SK-N-MC (cell line): Measurements from ENCODE around the gene UBE2E2.

ENCODE experiments used
- DNase-seq: peaks from one replicate; pipeline ENCODE4 v3.0.0-alpha.2; 2011; ENCODE audit warnings: low read depth, low spot score
- H3K27ac ChIP-seq: fragments of 200-600 bp; sonication (generic); 2 replicates; pipeline ENCODE4 v1.5.1; 2016; ENCODE audit warnings: mixed run types
- H3K36me3 ChIP-seq: fragments of 200-600 bp; sonication (generic); 2 replicates; pipeline ENCODE4 v1.6.1; 2017; ENCODE audit warnings: antibody characterized with exemption, low read length, mixed read lengths; ENCODE audit not compliant: insufficient read depth
- H3K4me3 ChIP-seq: fragments of 200-600 bp; sonication (generic); 2 replicates; pipeline ENCODE4 v1.5.1; 2016
- H3K9ac ChIP-seq: fragments of 200-600 bp; sonication (generic); 2 replicates; pipeline ENCODE4 v1.8.0; 2017; ENCODE audit warnings: mixed run types, mixed read lengths; ENCODE audit not compliant: insufficient read length
- H3K9me3 ChIP-seq: fragments of 200-600 bp; sonication (generic); 2 replicates; pipeline ENCODE4 v1.6.1; 2017; ENCODE audit warnings: low read depth, mild to moderate bottlenecking, antibody characterized with exemption, low read length, moderate library complexity, mixed read lengths
- EZH2 ChIP-seq: fragments of 200-600 bp; sonication (generic); IDR thresholded peaks from one replicate; pipeline ENCODE4 v1.6.1; 2017; ENCODE audit warnings: antibody characterized with exemption
- FOXP2 ChIP-seq: optimal IDR thresholded peaks from 2 replicates; pipeline ENCODE3; 2011; ENCODE audit warnings: mild to moderate bottlenecking, moderate library complexity; ENCODE audit not compliant: insufficient read depth; ENCODE audit errors: extremely low read length, control extremely low read depth
- POLR2AphosphoS5 ChIP-seq: IDR thresholded peaks from 2 replicates; pipeline ENCODE4 v1.6.1; 2012; ENCODE audit warnings: mild to moderate bottlenecking, low read depth, low read length, borderline replicate concordance

Gene UBE2E2

GRCh38 chr3:23542079-23542478 is 339.0 kb downstream of the UBE2E2 start:
- Histone ChIP-seq H3K4me3 (no peak overlapping the region), H3K36me3 (no peaks in the 10 kb centered on the region), H3K27ac (no peak overlapping the region), H3K9me3 (no peaks in the 10 kb centered on the region), H3K9ac (no peak overlapping the region)
- DNase-seq = no peak
- TF ChIP-seq FOXP2 (no peak), POLR2AphosphoS5 (no peak), EZH2 (no peak)

- TF ChIP-seq FOXP2 = no peak
- TF ChIP-seq EZH2 = no peak
- TF ChIP-seq POLR2AphosphoS5 = no peak
Observed at GRCh38 chr3:23546181-23546580, 343.1 kb downstream of the UBE2E2 start.

GRCh38 chr3:23547905-23548650 is 345.0 kb downstream of the UBE2E2 start:
- no peak overlapping the region for H3K4me3 ChIP-seq
- H3K9ac ChIP-seq = no peak overlapping the region
- no peaks in the 10 kb centered on the region for H3K9me3 ChIP-seq
- H3K36me3 ChIP-seq = no peaks in the 10 kb centered on the region
- TF ChIP-seq POLR2AphosphoS5 (no peak), FOXP2 (no peak)
- no peak overlapping the region for H3K27ac ChIP-seq
- no peak for DNase-seq

More at GRCh38 chr3:23546181-23546580, 343.1 kb downstream of the UBE2E2 start:
- Histone ChIP-seq H3K4me3 (no peak overlapping the region), H3K36me3 (no peaks in the 10 kb centered on the region), H3K9me3 (no peaks in the 10 kb centered on the region), H3K9ac (no peak overlapping the region), H3K27ac (no peak overlapping the region)
- DNase-seq = no peak

GRCh38 chr3:23548706-23549105 is 345.6 kb downstream of the UBE2E2 start:
- H3K36me3 ChIP-seq = no peaks in the 10 kb centered on the region
- H3K9me3 ChIP-seq = no peaks in the 10 kb centered on the region
- no peak overlapping the region for H3K27ac ChIP-seq
- DNase-seq = no peak
- TF ChIP-seq POLR2AphosphoS5 (no peak), EZH2 (no peak), FOXP2 (no peak)
- no peak overlapping the region for H3K4me3 ChIP-seq
- no peak overlapping the region for H3K9ac ChIP-seq

- Histone ChIP-seq H3K9ac (no peak overlapping the region), H3K27ac (no peak overlapping the region), H3K9me3 (no peaks in the 10 kb centered on the region), H3K4me3 (no peak overlapping the region), H3K36me3 (no peaks in the 10 kb centered on the region)
- TF ChIP-seq FOXP2 (no peak), POLR2AphosphoS5 (no peak), EZH2 (no peak)
- no peak for DNase-seq
Observed at GRCh38 chr3:23549148-23549910, 346.2 kb downstream of the UBE2E2 start.

GRCh38 chr3:23550402-23550801 is 347.3 kb downstream of the UBE2E2 start:
- Histone ChIP-seq H3K4me3 (no peak overlapping the region), H3K9me3 (no peaks in the 10 kb centered on the region), H3K27ac (no peak overlapping the region), H3K9ac (no peak overlapping the region), H3K36me3 (no peaks in the 10 kb centered on the region)
- no peak for DNase-seq
- TF ChIP-seq EZH2 = no peak
- TF ChIP-seq POLR2AphosphoS5 = no peak
- TF ChIP-seq FOXP2 = no peak

GRCh38 chr3:23552506-23552905 is 349.4 kb downstream of the UBE2E2 start:
- H3K27ac ChIP-seq = no peak overlapping the region
- H3K36me3 ChIP-seq = no peaks in the 10 kb centered on the region
- H3K9ac ChIP-seq = no peak overlapping the region
- H3K9me3 ChIP-seq = no peaks in the 10 kb centered on the region
- H3K4me3 ChIP-seq = no peak overlapping the region
- DNase-seq = no peak
- TF ChIP-seq FOXP2 = no peak
- TF ChIP-seq EZH2 = no peak
- TF ChIP-seq POLR2AphosphoS5 = no peak

- TF ChIP-seq POLR2AphosphoS5 (no peak), EZH2 (no peak), FOXP2 (no peak)
- no peak for DNase-seq
- no peaks in the 10 kb centered on the region for H3K9me3 ChIP-seq
- H3K36me3 ChIP-seq = no peaks in the 10 kb centered on the region
- no peak overlapping the region for H3K4me3 ChIP-seq
- H3K9ac ChIP-seq = no peak overlapping the region
- H3K27ac ChIP-seq = no peak overlapping the region
Observed at GRCh38 chr3:23553353-23553752, 350.2 kb downstream of the UBE2E2 start.

- Histone ChIP-seq H3K9ac (no peak overlapping the region), H3K36me3 (no peaks in the 10 kb centered on the region), H3K27ac (no peak overlapping the region), H3K9me3 (no peaks in the 10 kb centered on the region), H3K4me3 (no peak overlapping the region)
- no peak for DNase-seq
- TF ChIP-seq EZH2 (no peak), POLR2AphosphoS5 (no peak), FOXP2 (no peak)
Observed at GRCh38 chr3:23565041-23565775, 362.1 kb downstream of the UBE2E2 start.
